ENCODE data around the gene HIVEP1. TPM values are rescaled to one million over a fixed set of nuclear protein-coding genes. Genes with fewer than 3 reads are reported as not detected.

The HIVEP1 gene
- total RNA-seq, 1 donor: 18.8 TPM

- DNase-seq (ENCODE audit: insufficient read length, low spot score, missing footprints): no peak
- Histone ChIP-seq H3K36me3 (ENCODE audit: insufficient read depth, low read length) (no peaks in the 10 kb centered on the region), H3K4me3 (ENCODE audit: insufficient read depth, low read length) (no peak overlapping the region), H3K27me3 (ENCODE audit: insufficient read depth, low read length) (no peaks in the 10 kb centered on the region), H3K79me2 (ENCODE audit: insufficient read depth, low read length) (no peaks in the 10 kb centered on the region), H3K9me3 (ENCODE audit: low read depth, low read length) (no peaks in the 10 kb centered on the region), H2AFZ (ENCODE audit: low read length) (no peak overlapping the region), H3K4me1 (ENCODE audit: insufficient read depth, low read length) (peaks cover 8% of the 10 kb centered on the region), H4K20me1 (ENCODE audit: insufficient read depth, low read length) (peaks cover 3% of the 10 kb centered on the region), H3K27ac (ENCODE audit: low read depth, low read length) (no peak overlapping the region), H3K4me2 (ENCODE audit: insufficient read depth, low read length) (no peak overlapping the region)
- no peak for TF ChIP-seq CTCF (IDR thresholded peaks at IDR 0.05; ENCODE audit: extremely low read depth, low read depth, low read length)
Observed at GRCh38 chr6:12158686-12159415, 146.7 kb downstream of the HIVEP1 start.

- DNase-seq (ENCODE audit: insufficient read length, low spot score, missing footprints): no peak
- Histone ChIP-seq H3K27ac (ENCODE audit: low read depth, low read length) (peak overlapping the region; percentile 14), H3K9me3 (ENCODE audit: low read depth, low read length) (no peaks in the 10 kb centered on the region), H3K4me2 (ENCODE audit: insufficient read depth, low read length) (no peak overlapping the region), H3K27me3 (ENCODE audit: insufficient read depth, low read length) (no peaks in the 10 kb centered on the region), H3K4me3 (ENCODE audit: insufficient read depth, low read length) (no peak overlapping the region), H3K4me1 (ENCODE audit: insufficient read depth, low read length) (peaks cover 13% of the 10 kb centered on the region), H2AFZ (ENCODE audit: low read length) (no peak overlapping the region), H4K20me1 (ENCODE audit: insufficient read depth, low read length) (peaks cover 3% of the 10 kb centered on the region), H3K79me2 (ENCODE audit: insufficient read depth, low read length) (no peaks in the 10 kb centered on the region), H3K36me3 (ENCODE audit: insufficient read depth, low read length) (no peaks in the 10 kb centered on the region)
- no peak for TF ChIP-seq CTCF (IDR thresholded peaks at IDR 0.05; ENCODE audit: extremely low read depth, low read depth, low read length)
Observed at GRCh38 chr6:12160326-12160725, 148.2 kb downstream of the HIVEP1 start.

- H3K79me2 ChIP-seq (ENCODE audit: insufficient read depth, low read length): no peaks in the 10 kb centered on the region
- DNase-seq (ENCODE audit: insufficient read length, low spot score, missing footprints): no peak
- no peak overlapping the region for H2AFZ ChIP-seq (ENCODE audit: low read length)
- peaks cover 13% of the 10 kb centered on the region for H3K4me1 ChIP-seq (ENCODE audit: insufficient read depth, low read length)
- H3K4me3 ChIP-seq (ENCODE audit: insufficient read depth, low read length): no peak overlapping the region
- no peaks in the 10 kb centered on the region for H3K27me3 ChIP-seq (ENCODE audit: insufficient read depth, low read length)
- no peaks in the 10 kb centered on the region for H3K36me3 ChIP-seq (ENCODE audit: insufficient read depth, low read length)
- H3K4me2 ChIP-seq (ENCODE audit: insufficient read depth, low read length): no peak overlapping the region
- H4K20me1 ChIP-seq (ENCODE audit: insufficient read depth, low read length): peaks cover 3% of the 10 kb centered on the region
- no peak for TF ChIP-seq CTCF (IDR thresholded peaks at IDR 0.05; ENCODE audit: extremely low read depth, low read depth, low read length)
- H3K9me3 ChIP-seq (ENCODE audit: low read depth, low read length): no peaks in the 10 kb centered on the region
- no peak overlapping the region for H3K27ac ChIP-seq (ENCODE audit: low read depth, low read length)
Observed at GRCh38 chr6:12162213-12162612, 150.1 kb downstream of the HIVEP1 start.

GRCh38 chr6:12163149-12163548, 151.0 kb downstream of the HIVEP1 start:
- Histone ChIP-seq H4K20me1 (ENCODE audit: insufficient read depth, low read length) (peaks cover 3% of the 10 kb centered on the region), H3K4me1 (ENCODE audit: insufficient read depth, low read length) (peaks cover 13% of the 10 kb centered on the region), H3K4me3 (ENCODE audit: insufficient read depth, low read length) (no peak overlapping the region), H3K27me3 (ENCODE audit: insufficient read depth, low read length) (no peaks in the 10 kb centered on the region), H3K27ac (ENCODE audit: low read depth, low read length) (no peak overlapping the region), H2AFZ (ENCODE audit: low read length) (no peak overlapping the region), H3K79me2 (ENCODE audit: insufficient read depth, low read length) (no peaks in the 10 kb centered on the region), H3K36me3 (ENCODE audit: insufficient read depth, low read length) (no peaks in the 10 kb centered on the region), H3K9me3 (ENCODE audit: low read depth, low read length) (no peaks in the 10 kb centered on the region), H3K4me2 (ENCODE audit: insufficient read depth, low read length) (no peak overlapping the region)
- DNase-seq (ENCODE audit: insufficient read length, low spot score, missing footprints): no peak
- no peak for TF ChIP-seq CTCF (IDR thresholded peaks at IDR 0.05; ENCODE audit: extremely low read depth, low read depth, low read length)
